Upper lobe of right lung (tissue), 1 donor: Measurements from ENCODE around the gene SPART. TPM values are rescaled to one million over a fixed set of nuclear protein-coding genes. Genes with fewer than 3 reads are reported as not detected.

Experiments
- ATAC-seq: fragments of 200-7000 bp; cut with Tn5 transposase; one replicate; pipeline ENCODE4 v1.9.1; 2020; ENCODE audit warnings: mild to moderate bottlenecking, moderate library complexity
- DNase-seq: peaks from one replicate; pipeline ENCODE4 v3.0.0-alpha.2; 2020
- H3K27ac ChIP-seq: fragments of 200-600 bp; one replicate; pipeline ENCODE4 v1.8.0; 2022
- H3K27me3 ChIP-seq: fragments of 200-600 bp; one replicate; pipeline ENCODE4 v1.8.0; 2022; ENCODE audit warnings: mild to moderate bottlenecking
- H3K36me3 ChIP-seq: fragments of 200-600 bp; one replicate; pipeline ENCODE4 v1.8.0; 2022
- H3K4me1 ChIP-seq: fragments of 200-600 bp; one replicate; pipeline ENCODE4 v1.8.0; 2022
- H3K4me3 ChIP-seq: fragments of 200-600 bp; one replicate; pipeline ENCODE4 v1.8.0; 2022; ENCODE audit warnings: mild to moderate bottlenecking
- H3K9me3 ChIP-seq: fragments of 200-600 bp; one replicate; pipeline ENCODE4 v1.8.0; 2022
- intact Hi-C: fragments of 100-400 bp; cut with DNase I; formaldehyde crosslinking; loops from one replicate; pipeline ENCODE4 v1.11.0; 2022
- long read RNA-seq: library from polyadenylated mRNA; unstranded; transcript quantifications from one replicate; pipeline ENCODE4 v2.0.0, GENCODE V29; 2021
- total RNA-seq: library from RNA; stranded (reverse); fragmentation: NEBNext Ultra II Directional; extraction: Animal tissue kit (Norgen Biotek cat#: 25700); gene quantifications from one replicate; pipeline ENCODE4 v1.2.1, GENCODE V29; 2021
- TF ChIP-seq, protein P1 (sequence below): fragments of 200-600 bp; IDR thresholded peaks from one replicate; pipeline ENCODE4 v1.8.0; 2022; ENCODE audit warnings: antibody characterized with exemption
- donor health status: DM: no; HTN: yes; CAD: no; lungs with severe emphysema.

SPART gene
- 86.8 TPM for total RNA-seq
- long read RNA-seq, full-length matches to known transcripts: 169 of 230 reads
- long read RNA-seq, partial matches to known transcripts: 2 of 230 reads
- long read RNA-seq, other reads (novel, unspliced or antisense): 59 of 230 reads

GRCh38 chr13:36346222-36347083, at the start of gene SPART:
Gene SPART (minus strand): TSS chr13:36346394. CDS start chr13:36335830, 10,564 bp downstream.
- TF ChIP-seq, protein P1, sequence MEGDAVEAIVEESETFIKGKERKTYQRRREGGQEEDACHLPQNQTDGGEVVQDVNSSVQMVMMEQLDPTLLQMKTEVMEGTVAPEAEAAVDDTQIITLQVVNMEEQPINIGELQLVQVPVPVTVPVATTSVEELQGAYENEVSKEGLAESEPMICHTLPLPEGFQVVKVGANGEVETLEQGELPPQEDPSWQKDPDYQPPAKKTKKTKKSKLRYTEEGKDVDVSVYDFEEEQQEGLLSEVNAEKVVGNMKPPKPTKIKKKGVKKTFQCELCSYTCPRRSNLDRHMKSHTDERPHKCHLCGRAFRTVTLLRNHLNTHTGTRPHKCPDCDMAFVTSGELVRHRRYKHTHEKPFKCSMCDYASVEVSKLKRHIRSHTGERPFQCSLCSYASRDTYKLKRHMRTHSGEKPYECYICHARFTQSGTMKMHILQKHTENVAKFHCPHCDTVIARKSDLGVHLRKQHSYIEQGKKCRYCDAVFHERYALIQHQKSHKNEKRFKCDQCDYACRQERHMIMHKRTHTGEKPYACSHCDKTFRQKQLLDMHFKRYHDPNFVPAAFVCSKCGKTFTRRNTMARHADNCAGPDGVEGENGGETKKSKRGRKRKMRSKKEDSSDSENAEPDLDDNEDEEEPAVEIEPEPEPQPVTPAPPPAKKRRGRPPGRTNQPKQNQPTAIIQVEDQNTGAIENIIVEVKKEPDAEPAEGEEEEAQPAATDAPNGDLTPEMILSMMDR: peak; percentile 97
- intact Hi-C loops: no loop called here
- no peaks in the 10 kb centered on the region for H3K27me3 ChIP-seq
- peak within 1 kb of the TSS; percentile 86 for H3K4me3 ChIP-seq
- ATAC-seq (peak; percentile 96), DNase-seq (peak; percentile 95)
- H3K9me3 ChIP-seq: no peaks in the 10 kb centered on the region
- no peaks in the 10 kb centered on the region for H3K36me3 ChIP-seq
- H3K4me1 ChIP-seq: peaks cover 21% of the 10 kb centered on the region
- H3K27ac ChIP-seq: peak within 1 kb of the TSS; percentile 99

DNA sequence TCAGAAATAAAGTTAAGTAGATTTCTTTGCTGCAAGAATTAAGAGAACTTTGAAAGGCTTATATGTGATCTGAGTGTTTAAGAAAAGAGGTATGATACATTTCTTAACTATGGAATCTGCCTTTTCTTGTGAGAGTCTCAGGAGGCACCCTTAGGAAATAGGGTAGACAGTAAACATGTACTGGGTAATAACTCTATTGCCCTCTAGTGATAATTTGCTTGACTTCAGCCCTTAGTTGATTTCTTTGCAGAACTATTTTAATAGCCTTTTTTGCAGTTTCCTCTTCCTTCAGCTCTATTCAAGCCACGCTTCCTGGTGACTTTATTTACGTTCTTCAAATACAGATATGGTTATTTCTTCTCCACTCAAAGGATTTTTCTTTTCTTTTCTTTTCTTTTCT, 49.1 kb upstream of the SPART start:
- peak; percentile 58 for ATAC-seq
- no peaks in the 10 kb centered on the region for H3K36me3 ChIP-seq
- no peak for DNase-seq
- intact Hi-C loops: no loop called here
- TF ChIP-seq, protein P1: peak; percentile 50
- no peaks in the 10 kb centered on the region for H3K4me1 ChIP-seq
- no peak overlapping the region for H3K27ac ChIP-seq
- no peaks in the 10 kb centered on the region for H3K27me3 ChIP-seq
- no peak overlapping the region for H3K4me3 ChIP-seq
- H3K9me3 ChIP-seq: no peaks in the 10 kb centered on the region

DNA sequence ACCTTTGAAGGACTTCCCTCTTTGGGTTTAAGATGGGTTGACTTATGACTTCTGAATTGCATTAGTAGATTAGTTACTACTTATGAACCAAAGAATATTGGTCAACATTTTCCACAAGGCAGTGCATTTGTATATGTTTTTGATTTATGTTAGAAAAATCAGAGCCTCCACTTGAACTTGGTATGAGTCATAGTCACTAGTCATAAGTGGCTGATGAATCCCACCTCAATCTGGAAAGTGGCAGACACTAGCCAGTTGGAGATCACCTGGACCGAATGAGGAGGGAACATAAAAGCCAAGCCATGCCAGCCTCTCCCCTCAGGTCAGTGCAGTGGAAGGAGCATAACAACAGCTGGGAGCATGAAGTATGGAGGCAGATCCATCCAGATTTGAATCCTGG, 39.3 kb upstream of the SPART start:
- Histone ChIP-seq H3K4me1 (no peaks in the 10 kb centered on the region), H3K27ac (no peak overlapping the region), H3K36me3 (no peaks in the 10 kb centered on the region), H3K9me3 (no peaks in the 10 kb centered on the region), H3K4me3 (no peak overlapping the region), H3K27me3 (no peaks in the 10 kb centered on the region)
- ATAC-seq (no peak), DNase-seq (no peak)
- intact Hi-C loops: no loop called here
- TF ChIP-seq, protein P1: no peak

- TF ChIP-seq, protein P1: no peak
- no peak for ATAC-seq
These were observed 35.8 kb upstream of the SPART start for GRCh38 chr13:36382030-36382429.

DNA sequence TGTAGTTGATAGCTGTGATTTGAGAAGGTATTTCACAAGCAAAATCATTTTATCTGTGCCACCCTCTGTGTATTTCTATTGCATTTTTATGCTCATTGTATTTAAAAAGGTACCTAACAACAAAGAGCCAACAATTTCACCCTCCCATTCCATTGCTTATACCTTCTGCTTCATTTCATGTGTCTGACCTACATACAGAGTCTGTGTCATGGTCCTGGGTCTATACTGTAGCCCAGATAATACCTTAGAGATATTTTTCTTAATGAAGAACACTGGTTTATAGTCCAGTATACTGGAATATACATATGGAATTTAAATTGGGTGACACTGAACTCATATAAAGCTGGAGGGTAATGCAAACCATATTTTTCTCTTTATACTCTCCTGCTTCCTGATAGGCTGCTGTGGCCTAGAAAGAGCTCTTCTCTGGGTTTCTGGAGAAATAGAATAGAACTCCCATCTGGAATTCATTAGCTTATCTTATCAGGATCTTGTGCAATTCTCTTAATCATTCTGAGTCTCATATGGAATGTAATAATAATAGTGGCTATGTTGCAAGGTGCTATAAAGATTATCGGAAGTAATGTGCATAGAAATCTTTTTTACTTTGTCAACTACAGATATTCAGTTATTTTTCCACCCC, 31.8 kb upstream of the SPART start:
- intact Hi-C loops: no loop called here
- ATAC-seq (no peak), DNase-seq (no peak)
- TF ChIP-seq, protein P1: no peak
- no peak overlapping the region for H3K4me3 ChIP-seq
- no peak overlapping the region for H3K27ac ChIP-seq
- H3K27me3 ChIP-seq: no peaks in the 10 kb centered on the region
- H3K9me3 ChIP-seq: no peaks in the 10 kb centered on the region
- no peaks in the 10 kb centered on the region for H3K4me1 ChIP-seq
- no peaks in the 10 kb centered on the region for H3K36me3 ChIP-seq

More at GRCh38 chr13:36382030-36382429, 35.8 kb upstream of the SPART start:
- H3K27ac ChIP-seq: no peak overlapping the region
- H3K9me3 ChIP-seq: no peaks in the 10 kb centered on the region
- H3K36me3 ChIP-seq: no peaks in the 10 kb centered on the region
- intact Hi-C loops: no loop called here
- no peaks in the 10 kb centered on the region for H3K27me3 ChIP-seq
- DNase-seq: no peak
- H3K4me3 ChIP-seq: no peak overlapping the region
- H3K4me1 ChIP-seq: no peaks in the 10 kb centered on the region
